Smooth muscle cell (in vitro differentiated cells): Measurements from ENCODE around the gene TMEM131L. TPM values are rescaled to one million over a fixed set of nuclear protein-coding genes. Genes with fewer than 3 reads are reported as not detected.

Experiments
- DNase-seq: peaks from one replicate; lab custom pipeline; 2025; ENCODE audit not compliant: unreplicated experiment; lab: John Stamatoyannopoulos, UW
- H2AFZ ChIP-seq: fragments of 200-600 bp; sonication (generic); 2 replicates; pipeline ENCODE4 v1.6.0; 2016; ENCODE audit warnings: antibody characterized with exemption, low read depth, mild to moderate bottlenecking
- H3F3A ChIP-seq: fragments of 200-600 bp; sonication (generic); 2 replicates; pipeline ENCODE4 v1.6.0; 2017; ENCODE audit warnings: antibody characterized with exemption, low read depth
- H3K27ac ChIP-seq: fragments of 200-600 bp; sonication (generic); 2 replicates; pipeline ENCODE4 v1.5.1; 2016; ENCODE audit warnings: low read depth, mild to moderate bottlenecking
- H3K27me3 ChIP-seq: fragments of 200-600 bp; sonication (generic); 2 replicates; pipeline ENCODE4 v1.6.1; 2016; ENCODE audit warnings: low read depth, mild to moderate bottlenecking
- H3K36me3 ChIP-seq: fragments of 200-600 bp; sonication (generic); 2 replicates; pipeline ENCODE4 v1.5.1; 2016; ENCODE audit warnings: low read depth
- H3K4me1 ChIP-seq: fragments of 200-600 bp; sonication (generic); 2 replicates; pipeline ENCODE4 v1.5.1; 2016; ENCODE audit warnings: low read depth
- H3K4me2 ChIP-seq: fragments of 200-600 bp; sonication (generic); 2 replicates; pipeline ENCODE4 v1.6.0; 2016; ENCODE audit warnings: mild to moderate bottlenecking
- H3K4me3 ChIP-seq: fragments of 200-600 bp; sonication (generic); 2 replicates; pipeline ENCODE4 v1.5.1; 2016; ENCODE audit warnings: mild to moderate bottlenecking
- H3K79me2 ChIP-seq: fragments of 200-600 bp; sonication (generic); 2 replicates; pipeline ENCODE4 v1.6.0; 2016; ENCODE audit warnings: low read depth, mild to moderate bottlenecking
- H3K9ac ChIP-seq: fragments of 200-600 bp; sonication (generic); 2 replicates; pipeline ENCODE4 v1.6.0; 2016; ENCODE audit warnings: low read depth
- H3K9me3 ChIP-seq: fragments of 200-600 bp; sonication (generic); replicated peaks from 2 replicates; pipeline ENCODE4 v1.5.1; 2016; ENCODE audit warnings: low read depth
- H4K20me1 ChIP-seq: fragments of 200-600 bp; sonication (generic); 2 replicates; pipeline ENCODE4 v1.6.0; 2016; ENCODE audit warnings: low read depth
- WGBS: methylation state at CpG from one replicate; pipeline ENCODE4 v1.1.7; 2016; ENCODE audit warnings: low lambda C conversion rate; 5-methylcytosine and 5-hydroxymethylcytosine counted together
- polyA plus RNA-seq: library from polyadenylated mRNA; unstranded; fragments of >200 nt; fragmentation: Nextera tagmentation; extraction: Ambion mirVana; gene quantifications from 2 replicates; pipeline ENCODE4 v1.2.1, GENCODE V29; 2016
- total RNA-seq: library from RNA; depleted of rRNA; stranded (reverse); fragments of >200 nt; gene quantifications from 2 replicates; pipeline ENCODE4 v1.2.3, GENCODE V29; 2014
- TF ChIP-seq, protein P1 (sequence below): fragments of 200-600 bp; sonication (generic); IDR thresholded peaks from 2 replicates; pipeline ENCODE4 v1.5.1; 2017; ENCODE audit warnings: borderline replicate concordance, mild to moderate bottlenecking, antibody characterized with exemption; ENCODE audit not compliant: insufficient read depth, poor library complexity, severe bottlenecking

The TMEM131L gene
- total and polyA plus RNA-seq, 2 experiments from 2014 or later: 4.3 to 6.7 TPM

DNA sequence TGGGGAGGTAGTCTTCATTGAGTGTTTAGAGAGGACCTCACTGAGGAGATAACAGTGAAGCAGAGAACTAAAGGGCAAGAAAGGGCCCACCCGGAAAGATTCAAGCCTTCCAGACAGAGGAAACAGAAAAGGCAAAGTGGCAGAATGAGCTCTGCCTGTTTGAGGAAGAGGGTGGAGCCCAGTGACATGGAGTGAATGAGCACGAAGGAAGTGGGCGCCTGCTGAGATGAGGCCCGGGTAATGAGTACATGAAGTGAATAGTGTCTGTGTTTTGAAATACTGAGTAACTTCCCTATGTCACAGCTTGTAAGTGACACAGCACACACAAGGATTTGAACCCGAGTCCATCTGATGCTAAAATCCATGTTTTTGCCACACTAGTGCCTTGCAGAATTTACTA lies 185.4 kb downstream of the TMEM131L start:
- H4K20me1 ChIP-seq: no peaks in the 10 kb centered on the region
- no peaks in the 10 kb centered on the region for H3F3A ChIP-seq
- TF ChIP-seq, protein P1, sequence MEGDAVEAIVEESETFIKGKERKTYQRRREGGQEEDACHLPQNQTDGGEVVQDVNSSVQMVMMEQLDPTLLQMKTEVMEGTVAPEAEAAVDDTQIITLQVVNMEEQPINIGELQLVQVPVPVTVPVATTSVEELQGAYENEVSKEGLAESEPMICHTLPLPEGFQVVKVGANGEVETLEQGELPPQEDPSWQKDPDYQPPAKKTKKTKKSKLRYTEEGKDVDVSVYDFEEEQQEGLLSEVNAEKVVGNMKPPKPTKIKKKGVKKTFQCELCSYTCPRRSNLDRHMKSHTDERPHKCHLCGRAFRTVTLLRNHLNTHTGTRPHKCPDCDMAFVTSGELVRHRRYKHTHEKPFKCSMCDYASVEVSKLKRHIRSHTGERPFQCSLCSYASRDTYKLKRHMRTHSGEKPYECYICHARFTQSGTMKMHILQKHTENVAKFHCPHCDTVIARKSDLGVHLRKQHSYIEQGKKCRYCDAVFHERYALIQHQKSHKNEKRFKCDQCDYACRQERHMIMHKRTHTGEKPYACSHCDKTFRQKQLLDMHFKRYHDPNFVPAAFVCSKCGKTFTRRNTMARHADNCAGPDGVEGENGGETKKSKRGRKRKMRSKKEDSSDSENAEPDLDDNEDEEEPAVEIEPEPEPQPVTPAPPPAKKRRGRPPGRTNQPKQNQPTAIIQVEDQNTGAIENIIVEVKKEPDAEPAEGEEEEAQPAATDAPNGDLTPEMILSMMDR: no peak
- no peak overlapping the region for H3K9ac ChIP-seq
- no peak overlapping the region for H3K4me2 ChIP-seq
- no peaks in the 10 kb centered on the region for H3K36me3 ChIP-seq
- no peaks in the 10 kb centered on the region for H3K27me3 ChIP-seq
- no peak overlapping the region for H2AFZ ChIP-seq
- no peaks in the 10 kb centered on the region for H3K4me1 ChIP-seq
- H3K27ac ChIP-seq: no peak overlapping the region
- WGBS: 82% methylated on average over 5 of the region's 5 CpGs
- no peak overlapping the region for H3K4me3 ChIP-seq
- no peak for DNase-seq
- H3K79me2 ChIP-seq: no peaks in the 10 kb centered on the region
- H3K9me3 ChIP-seq: no peaks in the 10 kb centered on the region

DNA sequence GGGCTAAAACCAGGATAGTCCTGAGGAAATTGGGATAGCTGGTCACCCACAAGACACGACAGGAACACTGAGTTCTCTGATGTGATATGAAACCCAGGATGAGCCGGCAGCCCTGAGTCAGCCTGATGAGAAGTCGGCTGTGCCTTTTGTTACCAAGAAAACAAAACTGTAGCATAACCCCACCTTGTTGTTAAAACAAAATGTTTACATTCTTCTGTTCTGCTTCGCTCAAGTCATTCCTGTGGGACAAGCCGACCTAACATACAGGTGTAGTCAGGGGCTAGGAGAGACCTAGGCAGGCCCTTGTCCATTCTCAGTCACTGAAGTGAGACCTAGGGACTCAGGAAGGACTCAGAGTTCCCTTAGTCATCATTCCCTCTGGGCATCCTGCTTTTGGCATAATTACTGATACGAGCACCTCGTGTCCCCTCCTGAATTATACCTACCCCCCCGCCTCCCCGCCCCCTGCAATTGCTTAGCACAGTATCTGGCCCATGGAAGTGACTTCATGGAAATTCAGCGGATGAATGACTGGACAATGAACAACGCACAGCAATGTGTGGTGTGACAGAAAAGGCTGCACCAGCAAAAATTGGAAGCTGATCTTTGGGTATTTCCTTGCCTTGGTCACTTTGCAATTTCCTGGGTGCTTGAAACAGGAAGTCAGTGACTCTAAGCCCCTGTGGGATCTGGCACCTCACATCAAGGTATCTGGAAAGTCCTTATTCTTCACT lies 186.1 kb downstream of the TMEM131L start:
- no peaks in the 10 kb centered on the region for H3K4me1 ChIP-seq
- no peak overlapping the region for H3K9ac ChIP-seq
- no peaks in the 10 kb centered on the region for H3K79me2 ChIP-seq
- TF ChIP-seq, protein P1: no peak
- no peak for DNase-seq
- H3F3A ChIP-seq: no peaks in the 10 kb centered on the region
- H3K27ac ChIP-seq: no peak overlapping the region
- no peaks in the 10 kb centered on the region for H3K36me3 ChIP-seq
- 77% methylated on average over 11 of the region's 11 CpGs for WGBS
- no peaks in the 10 kb centered on the region for H4K20me1 ChIP-seq
- no peak overlapping the region for H3K4me3 ChIP-seq
- no peaks in the 10 kb centered on the region for H3K27me3 ChIP-seq
- no peak overlapping the region for H2AFZ ChIP-seq
- H3K9me3 ChIP-seq: no peaks in the 10 kb centered on the region
- no peak overlapping the region for H3K4me2 ChIP-seq

DNA sequence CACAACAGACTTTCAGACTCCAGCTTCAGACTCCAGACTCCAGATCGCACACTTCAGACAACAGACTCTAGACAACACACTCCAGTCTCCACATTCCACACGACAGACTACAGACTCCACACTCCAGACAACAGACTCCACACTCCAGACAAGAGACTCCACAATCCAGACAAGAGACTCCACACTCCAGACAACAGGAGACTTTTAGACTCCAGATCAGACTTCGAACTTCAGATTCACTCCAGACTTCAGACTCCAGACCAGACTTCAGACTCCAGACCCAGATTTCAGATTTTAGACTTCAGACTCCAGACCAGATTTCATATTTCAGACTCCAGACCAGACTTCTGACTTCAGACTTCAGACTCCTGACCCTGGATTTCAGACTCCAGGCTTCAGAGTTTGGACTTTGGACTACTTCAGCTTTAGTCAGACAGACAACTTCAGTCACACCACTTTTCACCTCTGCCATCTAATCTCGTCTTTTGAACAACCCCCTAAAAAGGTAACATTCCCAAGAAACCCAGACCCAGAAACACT lies 188.9 kb downstream of the TMEM131L start:
- Histone ChIP-seq H3K9ac (no peak overlapping the region), H3K27me3 (no peaks in the 10 kb centered on the region)
- WGBS: 59% methylated on average over 4 of the region's 4 CpGs

More for the DNA sequence above, 188.9 kb downstream of the TMEM131L start:
- TF ChIP-seq, protein P1: no peak
- Histone ChIP-seq H3F3A (no peaks in the 10 kb centered on the region), H4K20me1 (no peaks in the 10 kb centered on the region), H3K27ac (no peak overlapping the region), H3K4me1 (no peaks in the 10 kb centered on the region), H3K79me2 (no peaks in the 10 kb centered on the region), H2AFZ (no peak overlapping the region), H3K4me3 (no peak overlapping the region), H3K36me3 (no peaks in the 10 kb centered on the region), H3K9me3 (no peaks in the 10 kb centered on the region), H3K4me2 (no peak overlapping the region)
- no peak for DNase-seq
